ENCODE results near the gene LCN6.

The LCN6 gene

DNA sequence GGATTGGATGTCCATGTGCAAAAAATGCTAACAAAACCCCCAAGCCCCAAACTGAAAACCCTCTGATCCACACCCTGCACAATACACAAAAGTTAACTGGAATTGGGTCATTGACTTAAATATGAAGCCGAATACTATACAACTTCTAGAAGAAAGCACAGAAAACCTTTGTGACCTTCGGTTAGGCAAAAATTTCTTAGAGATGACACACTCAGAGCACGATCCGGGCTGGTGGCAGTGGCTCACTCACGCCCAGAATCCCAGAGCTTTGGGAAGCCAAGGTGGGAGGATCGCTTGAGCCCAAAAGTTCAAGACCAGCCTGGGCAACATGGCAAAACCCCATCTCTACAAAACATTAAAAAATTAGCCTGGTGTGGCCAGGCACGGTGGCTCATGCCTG is 37.8 kb downstream of the LCN6 start:
- no peak overlapping the region for H3K4me2 ChIP-seq (ENCODE audit: low read depth, low read length)
- H3K27ac ChIP-seq (ENCODE audit: low read length), result no peak overlapping the region
- H3K79me2 ChIP-seq (ENCODE audit: low read length), result no peaks in the 10 kb centered on the region
- no peak for TF ChIP-seq EZH2 (optimal IDR thresholded peaks at IDR 0.05; ENCODE audit: low read depth, low read length)
- H3F3A ChIP-seq (ENCODE audit: insufficient read depth, low read length), result no peaks in the 10 kb centered on the region
- no peak overlapping the region for H2AFZ ChIP-seq (ENCODE audit: low read length)
- no peaks in the 10 kb centered on the region for H3K36me3 ChIP-seq (replicated peaks; ENCODE audit: insufficient read depth, low read length)
- H3K4me3 ChIP-seq (ENCODE audit: low read length), result no peak overlapping the region
- no peaks in the 10 kb centered on the region for H3K4me1 ChIP-seq (ENCODE audit: low read length)
- no peak overlapping the region for H3K9ac ChIP-seq (ENCODE audit: low read length)
- no peaks in the 10 kb centered on the region for H3K9me2 ChIP-seq (replicated peaks; ENCODE audit: insufficient read depth, low read length)
- H4K20me1 ChIP-seq (ENCODE audit: insufficient read depth, low read length), result no peaks in the 10 kb centered on the region
- no peak for DNase-seq
- H3K27me3 ChIP-seq (replicated peaks; ENCODE audit: insufficient read depth, low read length), result peaks cover 95% of the 10 kb centered on the region
- no peaks in the 10 kb centered on the region for H3K9me3 ChIP-seq (replicated peaks; ENCODE audit: insufficient read depth, low read length)

DNA sequence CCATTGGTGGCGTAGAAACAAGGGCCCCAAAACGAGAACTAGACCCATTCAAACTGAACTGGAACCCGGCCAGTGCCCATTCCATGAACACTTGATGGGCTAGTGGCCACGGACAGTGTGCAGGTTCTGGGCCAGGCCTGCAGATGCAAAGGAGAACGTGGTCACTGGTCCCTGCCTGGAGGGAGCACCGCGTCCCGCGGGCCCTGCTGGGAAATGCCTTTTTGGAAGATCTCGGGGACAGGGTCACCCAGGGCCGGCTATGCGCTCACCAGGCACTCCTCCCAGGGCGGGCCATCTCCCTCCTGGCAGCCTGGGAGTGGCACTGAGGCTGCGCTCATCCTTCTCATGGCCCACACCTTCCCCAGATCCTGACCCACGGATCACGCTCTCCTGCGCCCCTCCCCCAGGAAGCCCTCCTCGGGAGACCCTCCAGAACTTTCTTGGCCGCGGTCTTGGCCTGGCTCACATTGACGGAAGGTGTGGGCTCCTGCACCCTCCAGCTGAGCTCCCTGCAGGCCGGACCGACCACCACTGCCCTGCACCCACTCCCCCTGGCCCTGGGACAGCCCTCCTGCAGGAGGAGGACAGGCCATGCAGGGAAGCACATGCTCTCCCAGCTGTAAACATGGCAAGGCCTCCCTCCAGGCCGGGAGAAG is 38.7 kb downstream of the LCN6 start:
- H4K20me1 ChIP-seq (ENCODE audit: insufficient read depth, low read length), result no peaks in the 10 kb centered on the region
- H3K79me2 ChIP-seq (ENCODE audit: low read length), result no peaks in the 10 kb centered on the region
- H3K9me2 ChIP-seq (replicated peaks; ENCODE audit: insufficient read depth, low read length), result no peaks in the 10 kb centered on the region
- no peak for DNase-seq
- H3K9me3 ChIP-seq (replicated peaks; ENCODE audit: insufficient read depth, low read length), result no peaks in the 10 kb centered on the region
- H3K27me3 ChIP-seq (replicated peaks; ENCODE audit: insufficient read depth, low read length), result peaks cover 94% of the 10 kb centered on the region
- no peak overlapping the region for H3K27ac ChIP-seq (ENCODE audit: low read length)
- H3K9ac ChIP-seq (ENCODE audit: low read length), result no peak overlapping the region
- H3K4me2 ChIP-seq (ENCODE audit: low read depth, low read length), result no peak overlapping the region
- no peak overlapping the region for H3K4me3 ChIP-seq (ENCODE audit: low read length)
- H3K36me3 ChIP-seq (replicated peaks; ENCODE audit: insufficient read depth, low read length), result no peaks in the 10 kb centered on the region
- TF ChIP-seq EZH2phosphoT487 (IDR thresholded peaks at IDR 0.05; ENCODE audit: low read length) (no peak), EZH2 (optimal IDR thresholded peaks at IDR 0.05; ENCODE audit: low read depth, low read length) (no peak)
- TF ChIP-seq, protein P1, sequence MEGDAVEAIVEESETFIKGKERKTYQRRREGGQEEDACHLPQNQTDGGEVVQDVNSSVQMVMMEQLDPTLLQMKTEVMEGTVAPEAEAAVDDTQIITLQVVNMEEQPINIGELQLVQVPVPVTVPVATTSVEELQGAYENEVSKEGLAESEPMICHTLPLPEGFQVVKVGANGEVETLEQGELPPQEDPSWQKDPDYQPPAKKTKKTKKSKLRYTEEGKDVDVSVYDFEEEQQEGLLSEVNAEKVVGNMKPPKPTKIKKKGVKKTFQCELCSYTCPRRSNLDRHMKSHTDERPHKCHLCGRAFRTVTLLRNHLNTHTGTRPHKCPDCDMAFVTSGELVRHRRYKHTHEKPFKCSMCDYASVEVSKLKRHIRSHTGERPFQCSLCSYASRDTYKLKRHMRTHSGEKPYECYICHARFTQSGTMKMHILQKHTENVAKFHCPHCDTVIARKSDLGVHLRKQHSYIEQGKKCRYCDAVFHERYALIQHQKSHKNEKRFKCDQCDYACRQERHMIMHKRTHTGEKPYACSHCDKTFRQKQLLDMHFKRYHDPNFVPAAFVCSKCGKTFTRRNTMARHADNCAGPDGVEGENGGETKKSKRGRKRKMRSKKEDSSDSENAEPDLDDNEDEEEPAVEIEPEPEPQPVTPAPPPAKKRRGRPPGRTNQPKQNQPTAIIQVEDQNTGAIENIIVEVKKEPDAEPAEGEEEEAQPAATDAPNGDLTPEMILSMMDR (IDR thresholded peaks at IDR 0.05; ENCODE audit: low read length), result no peak
- H3K4me1 ChIP-seq (ENCODE audit: low read length), result no peaks in the 10 kb centered on the region
- H3F3A ChIP-seq (ENCODE audit: insufficient read depth, low read length), result no peaks in the 10 kb centered on the region
- H2AFZ ChIP-seq (ENCODE audit: low read length), result no peak overlapping the region

DNA sequence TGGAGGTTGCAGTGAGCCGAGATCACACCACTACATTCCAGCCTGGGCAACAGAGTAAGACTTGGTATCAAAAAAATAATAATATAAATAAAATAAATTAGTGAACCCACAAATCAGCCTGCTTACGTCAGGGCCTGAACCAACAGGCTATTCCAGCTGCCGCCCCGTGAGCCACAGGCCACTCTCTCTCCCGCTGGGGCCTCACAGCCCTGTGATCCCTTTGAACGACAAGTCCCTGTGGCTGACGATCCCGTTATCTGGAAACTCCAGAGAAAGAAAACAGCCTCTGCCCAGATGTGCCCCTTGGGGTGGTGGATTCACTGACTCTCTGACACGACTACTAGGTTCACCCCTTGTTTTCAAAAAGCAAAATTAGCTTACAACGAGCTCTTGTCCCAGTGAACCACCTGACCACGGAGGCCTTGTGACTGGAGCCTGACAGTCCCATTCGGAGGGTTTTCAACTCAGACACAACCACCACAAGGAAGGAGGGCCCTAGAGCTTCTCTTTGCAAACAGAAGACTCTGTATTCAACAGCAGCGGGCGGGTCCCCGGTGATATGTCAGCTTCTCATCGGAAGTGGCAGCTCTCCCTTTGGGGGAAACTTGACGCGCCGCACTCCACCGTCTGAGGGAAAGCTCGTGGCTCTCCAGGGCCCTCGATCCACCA is 40.3 kb downstream of the LCN6 start:
- H3K79me2 ChIP-seq (ENCODE audit: low read length), result no peaks in the 10 kb centered on the region
- H3F3A ChIP-seq (ENCODE audit: insufficient read depth, low read length), result 0 out of 2 replicates have a peak, but pooled peaks cover 2% of the 10 kb centered on the region
- TF ChIP-seq, protein P1 (IDR thresholded peaks at IDR 0.05; ENCODE audit: low read length), result no peak
- TF ChIP-seq EZH2phosphoT487 (IDR thresholded peaks at IDR 0.05; ENCODE audit: low read length) (no peak), EZH2 (optimal IDR thresholded peaks at IDR 0.05; ENCODE audit: low read depth, low read length) (no peak)
- H3K4me3 ChIP-seq (ENCODE audit: low read length), result no peak overlapping the region
- no peak overlapping the region for H3K9ac ChIP-seq (ENCODE audit: low read length)
- H3K27me3 ChIP-seq (replicated peaks; ENCODE audit: insufficient read depth, low read length), result peaks cover 93% of the 10 kb centered on the region
- H3K9me2 ChIP-seq (replicated peaks; ENCODE audit: insufficient read depth, low read length), result no peaks in the 10 kb centered on the region
- H3K27ac ChIP-seq (ENCODE audit: low read length), result no peak overlapping the region
- no peaks in the 10 kb centered on the region for H3K9me3 ChIP-seq (replicated peaks; ENCODE audit: insufficient read depth, low read length)
- H4K20me1 ChIP-seq (ENCODE audit: insufficient read depth, low read length), result no peaks in the 10 kb centered on the region
- no peaks in the 10 kb centered on the region for H3K36me3 ChIP-seq (replicated peaks; ENCODE audit: insufficient read depth, low read length)
- 0 out of 2 replicates have a peak, but pooled peaks cover 3% of the 10 kb centered on the region for H3K4me1 ChIP-seq (ENCODE audit: low read length)
- DNase-seq, result no peak
- no peak overlapping the region for H3K4me2 ChIP-seq (ENCODE audit: low read depth, low read length)
- no peak overlapping the region for H2AFZ ChIP-seq (ENCODE audit: low read length)

DNA sequence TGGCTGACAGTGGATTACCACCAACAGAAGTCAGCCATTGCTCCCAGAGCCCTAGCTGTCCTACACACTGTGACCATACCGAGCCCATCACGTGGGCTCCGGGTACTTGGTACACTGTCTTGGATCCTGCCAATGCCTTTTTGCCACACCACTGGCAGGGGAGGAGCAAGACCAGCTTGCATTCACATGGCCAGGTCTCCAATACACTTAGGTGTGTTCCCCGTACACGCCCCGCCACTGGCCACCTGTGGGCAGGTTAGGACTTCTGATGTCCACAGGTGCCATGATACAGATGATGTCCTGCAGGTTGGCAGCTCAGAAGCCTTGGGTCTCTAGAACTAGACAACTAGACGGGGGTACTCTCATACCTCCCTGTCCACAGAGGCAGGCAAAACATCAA is 41.3 kb downstream of the LCN6 start:
- Histone ChIP-seq H4K20me1 (ENCODE audit: insufficient read depth, low read length) (no peaks in the 10 kb centered on the region), H3K36me3 (replicated peaks; ENCODE audit: insufficient read depth, low read length) (no peaks in the 10 kb centered on the region), H3K9me2 (replicated peaks; ENCODE audit: insufficient read depth, low read length) (no peaks in the 10 kb centered on the region), H3K4me3 (ENCODE audit: low read length) (no peak overlapping the region), H3K9ac (ENCODE audit: low read length) (no peak overlapping the region), H2AFZ (ENCODE audit: low read length) (no peak overlapping the region), H3K4me2 (ENCODE audit: low read depth, low read length) (no peak overlapping the region), H3K79me2 (ENCODE audit: low read length) (no peaks in the 10 kb centered on the region), H3K27me3 (replicated peaks; ENCODE audit: insufficient read depth, low read length) (peaks cover 98% of the 10 kb centered on the region), H3K9me3 (replicated peaks; ENCODE audit: insufficient read depth, low read length) (no peaks in the 10 kb centered on the region), H3F3A (ENCODE audit: insufficient read depth, low read length) (0 out of 2 replicates have a peak, but pooled peaks cover 2% of the 10 kb centered on the region), H3K27ac (ENCODE audit: low read length) (no peak overlapping the region), H3K4me1 (ENCODE audit: low read length) (0 out of 2 replicates have a peak, but pooled peaks cover 3% of the 10 kb centered on the region)
- TF ChIP-seq EZH2phosphoT487 (IDR thresholded peaks at IDR 0.05; ENCODE audit: low read length), result no peak
- TF ChIP-seq EZH2 (optimal IDR thresholded peaks at IDR 0.05; ENCODE audit: low read depth, low read length), result no peak
- TF ChIP-seq, protein P1 (IDR thresholded peaks at IDR 0.05; ENCODE audit: low read length), result no peak
- DNase-seq, result no peak
